Esophagus mucosa (tissue), 1 donor: ENCODE results near the gene TTC7B. TPM values are rescaled to one million over a fixed set of nuclear protein-coding genes. Genes with fewer than 3 reads are reported as not detected.

Experiments used
- ATAC-seq: fragments of 200-7000 bp; cut with Tn5 transposase; one replicate; pipeline ENCODE4 v1.9.1; 2020
- total RNA-seq: library from RNA; stranded (reverse); gene quantifications from one replicate; pipeline ENCODE4 v1.2.4, GENCODE V29; 2023
- donor health status: DM: yes; HTN: yes; CAD: no.

TTC7B gene
- total RNA-seq, 1 donor from 2014 or later: 9.9 TPM

DNA sequence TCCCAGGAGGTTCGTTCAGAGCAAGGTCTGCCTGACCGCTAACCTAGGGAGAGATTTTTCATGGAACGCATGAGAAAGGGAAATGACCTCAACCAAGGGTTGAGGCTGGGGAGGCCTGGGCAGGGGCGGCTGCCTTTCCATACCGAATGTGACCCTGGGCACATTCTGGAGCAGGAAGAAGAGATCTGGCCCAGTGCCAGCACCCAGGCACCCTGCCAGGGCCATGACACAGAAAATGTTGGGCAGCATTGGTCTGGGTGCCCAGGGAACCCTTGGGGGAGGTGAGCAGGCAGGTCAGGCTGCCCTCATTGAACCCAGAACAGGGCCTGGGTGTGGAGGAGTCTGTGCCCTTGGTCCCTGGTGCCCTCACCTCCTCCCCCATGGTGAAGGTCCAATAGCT lies 312.6 kb downstream of the TTC7B start:
- ATAC-seq: no peak

DNA sequence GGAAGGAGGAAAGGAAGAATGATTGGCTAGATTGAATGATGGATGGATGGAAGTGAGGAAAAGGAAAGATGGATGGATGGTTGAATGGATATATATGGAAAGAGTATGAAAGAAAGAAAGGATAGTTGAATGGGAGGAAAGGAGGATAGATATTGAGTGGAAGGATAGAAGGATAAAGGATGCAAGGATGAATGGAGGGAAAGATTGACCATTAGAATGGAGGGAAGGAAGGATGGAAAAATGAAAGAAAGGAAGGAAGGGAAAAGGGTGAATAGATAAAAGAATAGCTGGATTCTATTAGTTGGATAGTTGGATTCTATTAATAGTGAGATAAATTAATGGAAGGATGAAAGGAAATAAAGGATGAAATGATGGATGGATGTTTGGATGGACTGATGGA lies 313.5 kb downstream of the TTC7B start:
- no peak for ATAC-seq

DNA sequence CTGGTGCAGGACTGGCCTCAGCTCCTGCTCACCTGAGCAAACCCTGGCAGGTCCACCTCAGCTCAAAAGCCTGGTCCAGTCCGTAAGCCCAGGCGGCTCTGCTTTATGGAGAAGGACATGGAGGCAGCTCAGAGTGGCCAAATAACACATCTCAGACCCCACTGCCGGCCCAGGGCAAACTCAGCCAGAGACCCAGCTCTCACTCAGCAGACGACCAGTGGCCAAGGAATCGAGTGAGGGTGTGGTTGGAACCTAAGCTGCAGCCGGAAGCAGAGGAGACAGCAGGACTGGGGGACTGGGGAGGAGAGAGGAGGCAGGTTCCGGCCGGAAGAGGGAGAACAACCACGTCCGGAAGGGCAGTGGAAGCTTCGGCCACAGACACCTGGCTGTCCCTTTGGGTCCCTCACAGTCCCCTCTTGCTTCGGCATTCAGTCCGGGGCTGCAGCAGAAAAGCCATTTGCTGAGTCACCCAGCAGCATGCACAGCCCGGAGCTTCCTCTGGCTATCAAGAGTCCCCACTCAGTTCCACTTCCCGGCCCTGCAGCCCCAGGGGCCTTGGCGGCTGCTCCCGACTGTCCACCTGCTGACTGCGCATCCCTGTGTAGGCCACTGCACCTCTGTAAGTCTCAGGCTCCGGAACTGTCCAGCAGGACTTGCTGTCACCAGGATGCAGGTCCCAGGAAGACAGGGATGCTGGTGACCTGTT lies 315.4 kb downstream of the TTC7B start:
- ATAC-seq: no peak

DNA sequence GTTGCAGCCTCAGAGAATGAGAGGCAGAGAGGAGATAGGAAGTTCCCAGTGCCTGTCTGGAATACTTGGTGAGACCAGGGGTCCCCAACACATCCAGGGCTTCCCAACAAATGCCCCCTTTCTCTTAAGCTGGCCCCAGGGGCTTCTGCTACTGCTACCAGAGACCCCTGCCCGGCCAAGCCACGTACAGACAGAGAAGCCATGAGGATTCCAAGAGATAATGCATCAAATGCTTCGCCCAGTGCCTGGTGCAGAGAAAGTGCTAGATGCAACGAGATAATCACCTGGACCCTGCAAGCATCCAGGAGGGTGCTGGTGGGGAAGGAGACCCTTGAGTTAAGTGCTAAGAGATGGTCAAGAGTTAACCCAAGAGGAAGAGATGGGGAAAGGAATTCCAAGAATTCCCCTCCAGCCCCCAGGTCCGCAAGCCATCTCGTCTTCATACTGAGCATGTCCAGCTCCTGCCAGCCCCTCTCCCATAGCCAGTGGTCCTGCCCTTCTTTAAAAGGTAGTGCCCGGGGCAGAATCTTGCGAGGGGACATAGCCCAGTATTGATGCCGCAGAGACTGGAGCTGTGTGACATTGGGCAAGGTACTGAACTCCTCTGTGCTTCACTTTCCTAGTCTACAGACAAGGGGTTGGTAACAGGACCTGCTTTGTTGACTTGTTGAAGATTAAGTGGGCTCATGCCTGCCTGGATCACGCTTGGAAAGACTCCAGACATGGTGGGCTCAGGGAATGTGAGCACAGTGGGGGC lies 316.1 kb downstream of the TTC7B start:
- ATAC-seq: no peak

DNA sequence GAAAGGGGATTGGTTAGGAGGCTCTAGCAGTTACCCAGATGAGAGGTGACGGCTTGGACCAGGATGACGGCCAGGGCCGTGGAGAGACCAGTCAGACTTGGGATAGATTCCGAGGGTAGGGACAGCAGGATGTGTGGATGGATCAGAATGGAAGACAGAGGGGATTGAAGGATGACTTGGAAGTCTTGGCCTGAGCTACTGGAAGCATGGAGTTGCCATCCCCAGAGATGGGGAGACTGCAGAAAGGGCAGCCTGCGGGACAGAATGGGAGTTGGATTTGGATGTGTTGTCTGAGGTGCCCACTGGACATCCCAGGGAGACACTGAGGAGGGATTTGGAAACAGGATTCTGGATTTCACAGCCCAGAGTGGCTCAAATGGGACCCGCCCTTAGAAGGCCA lies 317.1 kb downstream of the TTC7B start:
- ATAC-seq: no peak

DNA sequence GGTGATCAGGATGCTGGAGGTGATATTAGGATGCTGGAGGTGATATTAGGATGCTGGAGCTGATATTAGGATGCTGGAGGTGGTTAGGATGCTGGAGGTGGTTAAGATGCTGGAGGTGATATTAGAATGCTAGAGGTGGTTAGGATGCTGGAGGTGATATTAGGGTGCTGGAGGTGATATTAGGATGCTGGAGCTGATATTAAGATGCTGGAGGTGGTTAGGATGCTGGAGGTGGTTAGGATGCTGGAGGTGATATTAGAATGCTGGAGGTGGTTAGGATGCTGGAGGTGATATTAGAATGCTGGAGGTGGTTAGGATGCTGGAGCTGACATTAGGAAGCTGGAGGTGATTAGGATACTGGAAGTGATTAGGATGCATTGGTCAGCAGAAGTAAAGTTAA lies 318.0 kb downstream of the TTC7B start:
- no peak for ATAC-seq

DNA sequence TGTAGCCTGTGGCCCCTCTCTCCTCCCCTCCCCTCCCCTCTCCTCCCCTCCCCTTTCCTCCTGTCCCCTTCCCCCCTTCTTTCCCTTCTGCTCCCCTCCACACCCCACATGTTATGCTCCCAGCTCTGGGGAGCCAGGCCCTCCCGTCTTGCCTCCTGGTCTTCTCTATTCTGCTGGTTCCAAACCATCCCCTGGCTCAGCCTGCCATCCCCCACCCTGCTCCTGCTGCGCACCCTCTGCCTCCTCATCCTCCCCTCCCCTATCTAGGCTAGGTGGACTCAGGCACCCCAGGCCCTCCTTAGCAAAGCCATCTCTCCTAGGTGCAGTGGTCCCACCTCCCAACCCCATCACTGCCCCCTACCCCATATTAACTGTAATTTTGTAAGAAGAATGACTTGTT lies 319.9 kb downstream of the TTC7B start:
- no peak for ATAC-seq

DNA sequence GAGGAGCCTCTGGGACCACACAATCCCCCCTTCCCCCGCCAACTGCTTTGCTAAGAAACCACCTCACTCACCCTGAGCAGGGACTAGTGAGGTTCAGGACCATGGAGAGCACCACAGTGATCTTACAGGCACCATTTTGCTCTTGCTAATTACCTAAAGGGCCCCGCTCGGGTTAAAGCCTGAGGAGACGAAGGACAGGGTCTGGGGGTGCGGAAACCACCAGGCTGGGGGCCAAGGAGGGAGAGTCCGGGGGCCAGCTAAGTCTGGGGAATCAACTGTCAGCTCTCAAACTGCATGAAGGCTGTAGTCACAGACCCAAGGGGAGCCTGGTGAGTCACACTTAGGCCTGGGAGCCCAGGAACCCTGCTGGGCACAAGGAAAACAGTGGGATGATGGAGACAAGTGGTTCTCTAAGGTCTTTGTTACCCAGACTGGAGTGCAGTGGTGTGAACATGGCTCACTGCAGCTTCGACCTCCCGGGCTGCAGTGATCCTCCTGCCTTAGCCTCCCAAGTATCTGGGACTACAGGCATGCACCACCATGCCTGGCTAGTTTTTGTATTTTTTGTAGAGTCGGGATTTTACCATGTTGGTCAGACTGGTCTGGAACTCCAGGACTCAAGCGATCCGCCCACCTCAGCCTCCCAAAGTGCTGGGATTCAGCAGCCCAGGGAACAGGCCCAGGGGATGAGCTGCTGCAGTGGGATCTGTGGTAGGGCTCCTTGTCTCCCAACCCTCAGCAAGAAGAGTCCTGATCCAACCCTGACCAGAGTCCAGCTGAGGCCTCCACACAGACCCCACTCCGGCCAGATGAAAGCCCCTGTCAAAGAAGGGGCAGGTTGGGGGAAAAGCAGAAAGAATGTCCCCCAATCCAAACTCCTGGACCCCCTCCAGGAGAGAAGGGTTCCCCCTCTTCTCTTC lies 320.6 kb downstream of the TTC7B start:
- peak; percentile 65 for ATAC-seq

DNA sequence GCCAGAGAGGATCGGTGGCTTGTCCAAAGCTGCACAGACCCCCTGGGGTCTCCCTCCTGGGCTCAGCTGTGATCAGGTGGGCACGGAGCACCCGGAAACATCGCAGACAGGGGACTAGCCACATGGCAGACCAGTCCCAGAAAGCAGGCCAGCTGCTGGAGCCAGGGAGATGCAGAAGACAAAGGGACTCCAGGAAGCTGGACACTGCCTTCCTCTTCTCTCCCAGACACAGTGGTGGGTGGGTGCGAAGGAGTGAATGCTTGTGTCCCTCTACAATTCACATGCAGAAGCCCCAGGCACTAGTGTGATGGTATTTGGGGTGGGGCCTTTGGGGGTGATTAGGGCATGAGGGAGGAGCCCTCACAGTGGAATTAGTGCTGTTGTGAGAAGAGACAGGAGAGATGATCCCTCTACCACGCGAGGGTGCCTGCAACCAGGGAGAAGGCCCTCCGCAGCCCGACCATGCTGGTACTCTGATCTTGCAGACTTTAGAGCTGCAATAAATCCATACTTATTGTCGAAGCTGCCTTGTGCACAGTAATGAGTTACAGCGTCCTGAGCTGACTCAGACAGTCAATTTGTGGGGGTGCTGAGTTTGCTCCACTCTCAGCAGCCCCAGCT lies 324.2 kb downstream of the TTC7B start:
- no peak for ATAC-seq

DNA sequence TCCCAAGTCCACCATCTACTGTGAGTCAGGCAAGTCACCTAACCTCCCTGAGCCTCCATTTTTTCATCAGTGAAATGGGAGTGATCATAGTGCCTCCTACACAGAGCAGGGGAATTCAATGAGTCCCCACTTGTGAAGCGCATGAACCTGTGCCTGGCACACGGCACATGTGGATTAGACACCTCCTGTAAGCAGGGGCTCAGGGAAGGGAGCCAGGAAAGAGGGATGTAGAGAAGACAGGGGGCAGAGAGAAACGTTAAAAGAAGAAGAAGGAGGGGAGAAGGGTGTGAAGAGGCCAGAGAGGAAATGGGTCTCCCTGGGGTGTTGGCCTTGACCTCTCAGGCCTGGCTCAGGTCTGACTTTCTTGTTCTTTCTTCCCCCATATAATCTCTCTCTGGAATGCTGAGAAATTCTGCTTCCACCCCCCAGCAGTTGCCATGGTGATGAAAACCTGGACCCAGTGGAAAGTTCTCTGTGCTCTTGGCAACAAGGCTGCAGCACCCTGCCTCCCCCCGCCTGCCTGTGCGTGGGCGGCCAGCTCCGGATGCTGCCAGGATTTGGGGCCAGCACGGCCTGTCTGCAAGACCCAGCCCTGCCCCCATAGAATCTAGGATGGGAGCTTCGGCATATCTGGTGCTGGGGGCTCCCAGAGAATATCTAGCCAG lies 324.9 kb downstream of the TTC7B start:
- ATAC-seq: no peak

DNA sequence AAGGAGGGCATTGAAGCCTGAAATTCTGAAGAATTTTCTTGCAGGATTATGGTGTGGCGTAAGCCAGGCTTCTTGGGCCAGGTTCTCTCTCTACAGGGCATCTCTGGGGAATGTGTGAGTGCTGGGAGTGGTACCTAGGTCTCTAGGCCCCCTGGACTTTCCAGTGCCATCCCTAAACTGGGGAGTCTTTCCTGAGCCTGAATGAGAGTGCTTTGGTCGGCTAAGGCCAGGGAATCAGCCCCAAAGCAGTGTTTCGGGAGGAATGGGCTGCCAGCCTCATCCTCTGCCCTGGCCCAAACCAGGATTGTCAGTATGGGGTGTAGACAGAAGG lies 325.5 kb downstream of the TTC7B start:
- ATAC-seq: no peak

DNA sequence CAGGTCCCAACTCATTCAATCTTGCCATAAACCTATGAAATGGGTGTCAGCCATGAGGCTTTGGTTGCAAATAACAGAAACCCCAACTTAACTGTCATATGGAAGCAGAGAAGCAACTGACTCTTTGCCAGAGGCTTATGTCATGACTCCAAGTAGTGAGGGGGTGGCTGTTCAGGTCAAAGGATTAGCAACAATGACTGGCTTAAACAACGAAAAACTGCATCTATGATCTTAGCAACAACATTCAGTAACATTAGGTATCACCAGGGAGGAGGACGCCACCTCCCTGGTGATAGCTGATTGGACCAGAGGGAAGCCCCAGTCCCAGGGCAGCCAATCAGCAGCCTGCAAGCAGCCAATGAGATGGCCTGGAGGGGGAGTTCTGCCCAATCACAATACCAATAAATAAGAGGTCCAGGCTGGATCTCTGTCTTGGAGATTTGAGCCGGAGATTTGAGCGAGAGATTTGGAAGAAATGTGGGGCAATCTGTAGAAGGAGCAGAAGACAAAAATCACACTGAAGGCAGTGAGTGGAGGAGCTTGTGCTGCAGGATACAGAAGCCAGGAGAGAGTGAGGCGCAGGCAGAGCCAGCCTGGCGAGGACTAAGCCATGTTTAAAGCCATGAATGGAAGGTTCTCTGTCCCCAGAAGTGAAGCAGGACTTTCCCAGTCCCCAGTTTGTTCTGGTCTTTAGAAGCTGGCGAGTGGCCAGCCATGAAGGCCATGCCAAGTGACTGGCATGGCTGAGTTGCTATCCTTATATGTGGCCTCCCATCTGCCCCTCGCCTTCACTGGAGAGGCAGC lies 326.1 kb downstream of the TTC7B start:
- ATAC-seq: no peak

DNA sequence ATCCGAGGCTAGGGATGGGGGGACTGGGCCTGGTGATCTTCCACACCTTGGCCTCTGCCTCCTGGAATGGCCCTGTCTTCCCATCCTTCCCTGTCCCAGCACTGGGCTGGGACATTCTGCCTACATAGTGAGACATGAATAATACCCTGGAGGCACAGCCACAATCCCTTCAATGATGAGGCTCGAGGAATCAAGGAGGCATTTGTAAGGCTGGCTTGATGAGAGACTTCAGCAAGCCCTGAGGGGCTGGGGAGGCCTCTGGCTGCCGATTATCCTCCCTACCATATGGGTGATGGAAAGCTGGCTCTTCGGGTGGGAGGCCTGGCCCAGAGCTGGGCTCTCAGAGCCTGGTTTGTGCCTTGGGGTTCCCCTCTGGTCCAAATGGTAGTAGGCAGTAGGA lies 326.9 kb downstream of the TTC7B start:
- no peak for ATAC-seq

DNA sequence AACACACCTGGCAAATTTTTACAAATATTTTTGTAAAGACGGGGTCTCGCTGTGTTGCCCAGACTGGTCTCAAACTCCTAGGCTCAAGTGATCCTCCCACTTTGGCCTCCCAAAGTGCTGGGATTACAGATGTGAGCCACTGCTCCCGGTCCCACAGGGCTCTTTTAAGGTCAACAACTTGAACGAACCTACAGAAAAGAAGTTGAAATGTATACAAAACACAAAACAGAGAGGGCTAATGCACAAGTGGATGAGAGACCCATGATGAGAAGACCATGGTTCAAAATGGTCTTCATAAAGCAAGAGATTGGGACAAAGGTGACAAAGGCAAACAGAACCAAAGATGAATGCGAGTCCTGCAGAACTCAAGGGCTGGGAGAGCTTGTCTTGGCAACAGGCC lies 328.0 kb downstream of the TTC7B start:
- no peak for ATAC-seq

DNA sequence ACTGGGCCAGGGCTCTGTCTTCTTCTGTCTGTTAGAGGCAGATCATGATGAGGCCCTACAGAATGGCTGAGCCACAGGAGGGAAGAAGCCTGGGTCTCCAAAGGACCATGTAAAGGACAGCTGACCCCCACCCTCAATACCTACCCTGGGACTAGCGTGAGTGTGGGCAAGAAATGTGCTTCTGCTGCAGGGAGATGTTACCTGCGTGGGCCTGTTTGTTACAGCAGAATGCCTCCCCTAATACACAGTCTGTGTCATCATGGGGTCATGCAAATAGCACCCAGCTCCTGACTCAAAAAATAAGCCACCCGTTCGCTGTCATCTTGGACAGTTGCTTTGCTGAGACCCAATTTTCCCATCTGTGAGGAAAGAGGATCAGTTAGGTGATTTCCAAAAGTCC lies 328.8 kb downstream of the TTC7B start:
- no peak for ATAC-seq

DNA sequence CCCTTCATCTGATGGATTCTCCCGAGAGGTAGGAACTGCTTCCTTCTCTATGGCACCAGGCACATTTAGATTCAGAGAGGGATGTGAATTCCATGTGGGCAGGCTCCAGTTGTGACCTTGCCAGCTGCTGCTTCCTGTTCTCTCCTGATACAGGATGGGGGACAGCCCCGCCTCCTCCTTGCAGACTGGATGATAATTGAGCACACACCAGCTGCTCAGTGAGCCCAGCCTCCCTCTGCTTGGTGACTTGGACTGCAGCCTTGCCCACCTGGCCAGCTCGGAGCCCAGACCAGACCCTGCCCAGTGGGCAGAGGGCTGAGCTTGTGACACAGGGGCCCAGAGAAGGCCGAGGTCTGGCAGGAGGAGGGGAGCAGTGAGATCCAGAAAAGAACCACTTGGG lies 329.2 kb downstream of the TTC7B start:
- no peak for ATAC-seq

DNA sequence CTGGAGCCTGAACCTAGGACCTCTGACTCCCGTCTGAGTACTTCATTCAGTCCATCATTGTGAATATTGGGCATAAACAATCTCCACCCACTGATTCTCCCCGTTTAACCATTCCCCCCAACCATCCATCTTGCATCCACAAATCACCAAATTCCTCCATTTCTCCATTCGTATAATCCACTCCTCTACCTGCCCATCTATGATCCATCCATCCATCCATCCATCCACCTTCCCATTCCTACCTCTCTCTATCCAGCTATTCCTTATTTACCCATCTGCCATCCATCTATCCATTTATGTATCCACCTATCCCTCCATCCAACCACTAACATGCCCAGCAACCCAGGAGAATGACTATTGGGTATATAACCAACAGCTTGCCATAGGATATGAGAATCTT lies 331.9 kb downstream of the TTC7B start:
- no peak for ATAC-seq

DNA sequence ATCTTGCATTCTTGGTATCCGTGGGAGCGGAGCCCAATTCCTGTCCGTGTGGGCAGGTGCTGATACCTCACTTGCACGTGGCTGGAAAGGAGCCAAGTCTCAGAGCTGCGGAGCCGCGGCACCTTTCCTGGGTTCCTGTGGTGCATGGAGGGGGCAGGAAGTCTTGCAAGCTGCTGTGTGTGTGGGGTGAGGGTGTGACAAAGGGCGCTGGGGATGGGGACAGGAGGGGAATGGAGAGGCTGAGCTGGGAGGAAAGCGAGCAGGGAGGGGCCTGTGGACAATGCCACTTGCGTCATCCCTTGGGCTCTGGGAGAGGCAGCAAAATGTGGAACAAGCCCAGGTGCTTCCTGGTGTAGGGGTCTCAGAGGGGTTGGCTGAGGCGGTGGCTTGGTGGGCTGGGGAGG lies 332.7 kb downstream of the TTC7B start:
- peak; percentile 43 for ATAC-seq

DNA sequence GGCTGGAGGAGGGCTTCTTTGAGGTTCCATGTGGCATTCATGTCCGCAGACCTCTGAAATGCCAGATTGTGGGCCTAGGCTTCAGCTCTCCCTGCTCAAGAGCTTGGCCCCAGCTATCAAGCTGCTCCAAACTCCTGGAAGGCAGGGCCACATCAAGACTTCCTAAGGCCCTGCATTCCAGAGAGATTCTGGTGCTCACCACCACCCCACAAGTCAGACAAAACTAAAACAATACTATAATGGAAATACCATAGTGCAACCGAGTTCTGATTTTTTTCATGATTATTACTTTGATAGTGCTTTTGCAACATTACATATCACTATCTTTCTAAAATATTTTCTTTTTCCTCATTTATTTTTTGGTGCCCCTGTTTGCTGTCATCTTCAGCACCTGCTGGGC lies 333.1 kb downstream of the TTC7B start:
- no peak for ATAC-seq

DNA sequence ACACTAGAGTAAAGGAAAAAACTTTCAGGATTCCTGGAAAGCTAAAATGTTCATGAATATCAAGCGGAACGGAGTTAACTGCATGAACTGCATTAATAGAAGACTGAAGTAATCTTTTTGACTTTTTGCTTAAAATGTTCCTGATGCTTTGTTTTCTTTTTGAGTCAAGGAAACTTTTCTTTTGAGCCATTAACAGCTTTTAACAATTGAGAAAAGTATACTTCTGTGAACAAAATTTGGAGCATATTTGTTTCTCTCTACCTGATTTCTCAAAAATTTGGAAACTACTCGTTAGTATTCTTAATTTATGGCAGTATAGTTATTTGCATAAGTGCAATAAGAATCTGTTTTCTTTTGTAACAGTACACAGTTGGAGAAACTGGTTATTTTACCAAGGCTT lies 340.9 kb downstream of the TTC7B start:
- ATAC-seq: no peak
